HG02642 (cell line): ENCODE results near the gene RUSC2.
"Not testable (repeated sequence)": the region's sequence is repeated elsewhere in the genome, so short reads cannot be mapped to it uniquely, and the experiment has no call there.

Experiments
- ATAC-seq: cut with Tn5 transposase; IDR thresholded peaks from one replicate; pipeline ENCODE4 v1.9.1; 2021; ENCODE audit warnings: mild to moderate bottlenecking; ENCODE audit not compliant: unreplicated experiment, poor library complexity

RUSC2 gene

DNA sequence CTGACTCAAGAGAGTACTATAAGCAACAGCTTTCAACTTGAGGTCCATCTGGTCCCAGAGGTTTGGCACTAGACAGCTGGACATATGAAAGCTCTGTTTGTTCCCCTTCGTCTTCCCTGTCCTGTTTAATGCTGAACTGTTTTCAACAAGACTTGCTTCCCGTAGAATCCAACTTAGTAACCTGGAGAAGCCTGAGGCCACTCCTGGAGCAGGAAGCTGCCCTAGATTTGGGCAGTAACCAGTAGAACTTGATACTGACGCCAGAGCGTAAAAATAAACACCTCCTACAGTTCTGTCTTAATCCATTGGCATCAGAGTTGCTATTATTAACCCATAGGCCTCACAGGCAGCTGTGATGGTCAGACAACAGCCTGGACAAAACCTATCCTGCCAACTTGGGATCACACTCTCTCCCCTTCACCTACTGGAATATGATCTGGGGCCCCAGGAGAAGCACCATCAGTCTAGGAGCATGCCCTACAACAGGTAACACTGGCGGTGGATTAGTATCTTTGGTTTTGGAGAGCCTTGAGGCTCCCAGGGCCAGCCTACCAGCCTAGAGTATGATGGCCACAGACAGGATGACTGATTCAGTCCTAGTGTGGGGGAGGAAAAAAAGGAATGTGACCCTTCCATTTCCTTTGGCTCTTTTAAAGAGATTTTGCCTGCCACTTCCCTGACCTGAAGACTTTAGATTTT is 29.2 kb downstream of the RUSC2 start:
- no peak for ATAC-seq

DNA sequence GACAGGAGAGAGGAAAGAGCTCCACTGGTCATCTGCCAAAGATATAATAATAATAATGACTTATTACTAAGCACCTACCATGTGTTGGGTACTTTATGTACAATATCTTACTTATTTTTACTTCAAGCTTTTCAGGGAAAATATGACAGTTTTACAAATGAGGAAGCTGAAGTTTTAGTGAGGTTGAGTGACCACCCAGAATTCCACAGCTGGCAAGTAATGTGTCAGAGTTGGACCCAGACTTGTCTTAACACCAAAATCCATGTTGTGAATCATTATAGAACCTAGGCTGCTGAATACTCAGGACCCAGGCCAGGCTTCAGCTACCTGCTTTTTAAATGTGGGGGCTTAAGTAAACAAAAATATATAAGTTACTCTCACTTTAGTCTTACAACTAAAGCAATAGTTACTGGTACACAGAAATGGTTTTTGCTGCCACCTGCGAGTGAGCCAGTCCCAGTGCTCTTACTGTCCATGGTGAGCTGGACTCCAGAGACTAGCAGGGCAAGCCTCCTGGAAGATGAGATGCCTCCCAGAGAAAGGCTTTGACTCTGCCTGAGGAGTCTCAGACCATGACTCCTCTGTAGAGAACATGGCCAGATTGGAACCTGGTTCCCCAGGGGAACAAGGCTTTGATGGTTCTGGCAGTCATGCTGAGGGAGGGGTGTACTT is 29.9 kb downstream of the RUSC2 start:
- ATAC-seq = no peak

DNA sequence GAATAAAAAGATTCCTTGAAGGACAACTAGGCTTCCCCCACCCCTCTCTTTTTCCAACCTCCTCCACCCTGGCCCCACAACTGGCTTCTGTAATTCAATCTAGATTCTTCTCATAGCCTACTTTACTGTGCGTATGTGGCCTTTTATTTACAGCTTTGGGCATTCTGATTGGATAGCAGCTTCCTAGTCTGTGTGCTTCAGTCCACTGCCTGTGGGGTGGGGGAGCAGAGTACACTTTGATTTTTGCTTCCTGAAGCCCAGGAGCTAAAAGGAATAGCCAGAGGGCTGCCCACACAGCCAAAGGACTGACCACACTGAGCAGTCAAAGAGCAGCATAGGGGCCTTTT is 30.4 kb downstream of the RUSC2 start:
- ATAC-seq = no peak

DNA sequence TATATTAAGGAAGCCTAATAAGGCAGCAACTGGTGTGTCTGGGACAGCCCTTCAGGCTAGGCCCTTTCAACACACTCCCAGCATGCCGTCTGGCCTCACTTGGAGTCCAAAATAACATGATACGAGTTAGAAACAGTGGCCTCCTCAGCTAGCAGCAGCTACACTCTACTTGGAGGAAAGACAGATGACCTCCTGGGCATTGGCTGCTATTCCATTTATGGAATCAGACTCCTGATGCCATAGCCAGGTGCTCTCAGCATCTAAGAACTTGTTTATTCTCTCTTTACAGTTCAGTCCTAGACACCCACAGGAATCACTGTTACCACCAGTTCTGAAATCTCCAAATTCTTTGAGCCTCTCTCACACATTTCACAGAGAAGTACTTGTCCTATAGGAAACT is 31.8 kb downstream of the RUSC2 start:
- ATAC-seq = no peak

DNA sequence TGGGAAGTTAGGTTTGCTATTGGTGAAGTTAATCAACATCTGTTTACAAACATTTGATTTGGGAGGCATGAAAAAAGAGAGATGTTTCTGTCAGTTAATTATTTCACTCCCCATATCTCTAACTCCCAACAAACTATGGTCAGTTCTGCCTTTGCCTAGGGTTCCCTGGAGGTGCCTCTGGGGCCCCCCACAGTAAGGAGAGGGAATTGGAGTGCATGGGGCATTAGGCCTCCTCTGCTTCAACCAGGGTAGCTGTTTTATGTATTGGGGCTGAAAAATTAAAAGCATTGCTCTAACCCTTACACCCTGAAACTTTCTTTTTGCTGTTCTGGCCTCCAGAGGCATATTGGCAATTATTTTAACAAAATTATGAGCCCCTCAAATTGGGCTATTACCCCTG is 32.3 kb downstream of the RUSC2 start:
- ATAC-seq = no peak

DNA sequence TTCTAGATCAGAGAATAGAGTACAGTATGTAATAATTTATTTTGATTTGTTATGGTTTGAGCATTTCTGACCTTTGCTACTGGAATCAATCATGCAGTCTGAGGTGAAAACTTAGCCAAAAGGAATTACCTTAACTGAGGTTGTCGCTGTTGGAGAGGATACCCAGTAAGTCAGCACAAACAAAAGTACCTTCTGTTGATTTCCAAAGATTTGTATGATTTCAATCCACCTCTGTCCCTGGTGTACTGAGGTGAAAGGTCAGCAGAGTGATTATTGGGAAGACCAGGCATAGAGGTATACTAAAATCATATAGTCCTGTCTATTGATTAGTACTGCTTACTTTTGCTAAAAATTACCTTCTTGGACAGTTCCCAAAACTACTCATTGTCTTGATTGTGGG is 32.8 kb downstream of the RUSC2 start:
- no peak for ATAC-seq

DNA sequence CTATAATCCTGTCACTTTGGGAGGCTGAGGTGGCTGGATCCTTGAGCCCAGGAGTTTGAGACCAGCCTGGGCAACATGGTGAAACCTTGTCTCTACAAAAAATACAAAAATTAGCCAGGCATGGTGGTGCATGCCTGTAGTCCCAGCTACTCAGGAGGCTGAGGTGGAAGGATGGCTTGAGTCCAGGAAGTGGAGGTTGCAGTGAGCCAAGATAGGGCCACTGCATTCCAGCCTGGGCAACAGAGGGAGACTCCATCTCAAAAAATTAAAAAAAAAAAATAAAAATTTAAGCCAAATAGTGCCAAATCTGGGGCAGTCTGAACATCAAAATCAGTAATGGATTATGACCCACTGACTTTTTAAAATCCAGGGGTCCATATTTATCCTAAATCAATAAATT is 33.6 kb downstream of the RUSC2 start:
- ATAC-seq = not testable (repeated sequence)

DNA sequence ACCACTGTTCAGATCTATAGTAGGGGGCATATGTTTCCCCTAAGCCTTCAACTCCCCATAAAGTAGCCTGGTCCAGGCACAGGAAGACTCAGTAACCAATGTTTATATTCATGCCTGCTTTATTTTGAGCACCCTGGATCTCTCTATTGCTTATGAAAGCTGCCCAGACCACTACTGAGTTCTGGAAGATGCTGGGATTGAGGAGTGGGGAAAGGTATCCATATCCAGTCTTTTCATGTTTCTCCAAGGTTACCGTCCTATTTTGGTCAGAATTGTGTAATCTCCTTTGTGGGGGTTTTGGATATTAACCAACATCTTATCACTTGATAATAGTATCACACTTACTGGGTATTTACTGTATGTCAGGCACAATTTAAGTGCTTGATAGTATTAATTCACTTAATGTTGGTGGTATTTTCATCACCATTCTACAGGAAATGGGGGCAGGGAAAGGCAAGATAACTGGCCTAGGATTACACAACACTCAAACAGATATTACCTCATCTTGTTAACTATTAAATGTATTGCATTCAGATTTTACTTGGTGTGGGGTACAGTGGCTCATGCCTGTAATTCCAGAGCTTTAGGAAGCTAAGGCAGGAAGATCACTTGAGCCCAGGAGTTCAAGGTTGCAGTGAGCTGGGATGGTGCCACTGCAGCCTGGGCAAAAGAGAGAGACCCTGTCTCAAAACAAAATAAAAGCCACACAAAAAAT is 36.3 kb downstream of the RUSC2 start:
- no peak for ATAC-seq

DNA sequence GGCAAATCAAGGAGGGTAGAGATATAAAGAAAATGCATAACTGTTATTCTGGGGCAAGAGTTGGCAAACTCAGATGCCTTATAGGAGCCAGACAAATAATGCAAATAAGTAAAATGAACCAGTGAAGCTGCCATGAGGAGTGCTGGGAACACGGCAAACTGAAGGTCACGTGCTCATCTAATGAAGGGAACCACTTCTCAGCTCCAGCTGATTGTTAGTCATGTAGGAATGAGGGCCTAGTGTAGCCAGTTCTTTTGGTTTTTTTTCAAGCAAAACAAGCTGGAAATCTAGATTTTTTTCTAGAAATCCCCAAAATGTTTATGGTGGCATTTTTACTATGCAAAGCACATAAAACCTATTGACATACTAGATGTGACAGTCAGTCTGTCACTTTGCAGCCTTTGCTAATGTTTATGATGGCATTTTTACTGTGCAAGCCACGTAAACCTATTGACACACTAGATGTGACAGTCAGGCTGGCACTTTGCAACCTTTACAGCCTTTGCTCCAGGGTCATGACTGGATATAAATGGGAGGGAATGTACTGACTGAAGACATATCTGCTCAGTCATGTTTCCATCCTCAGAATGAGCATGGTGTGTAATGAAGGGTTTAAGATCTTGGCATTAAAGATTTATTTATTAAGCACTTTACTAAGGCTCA is 39.4 kb downstream of the RUSC2 start:
- no peak for ATAC-seq

DNA sequence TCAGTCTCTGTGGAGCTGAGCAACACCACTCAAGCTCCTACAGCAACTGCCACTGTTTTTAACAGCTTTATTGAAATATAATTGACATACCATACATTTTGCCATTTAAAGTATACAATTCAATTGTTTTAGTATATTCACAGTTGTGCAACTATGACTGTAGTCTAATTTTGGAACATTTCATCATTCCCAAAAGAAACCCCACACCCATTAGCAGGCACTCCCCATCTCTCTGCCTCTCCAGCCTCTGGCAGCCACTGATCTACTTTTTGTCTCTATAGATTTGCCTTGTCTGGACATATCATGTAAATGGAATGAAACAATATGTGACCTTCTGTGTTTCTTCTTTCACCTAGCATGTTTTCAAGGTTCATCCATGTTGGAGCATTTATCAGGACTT is 43.5 kb downstream of the RUSC2 start:
- ATAC-seq = no peak

DNA sequence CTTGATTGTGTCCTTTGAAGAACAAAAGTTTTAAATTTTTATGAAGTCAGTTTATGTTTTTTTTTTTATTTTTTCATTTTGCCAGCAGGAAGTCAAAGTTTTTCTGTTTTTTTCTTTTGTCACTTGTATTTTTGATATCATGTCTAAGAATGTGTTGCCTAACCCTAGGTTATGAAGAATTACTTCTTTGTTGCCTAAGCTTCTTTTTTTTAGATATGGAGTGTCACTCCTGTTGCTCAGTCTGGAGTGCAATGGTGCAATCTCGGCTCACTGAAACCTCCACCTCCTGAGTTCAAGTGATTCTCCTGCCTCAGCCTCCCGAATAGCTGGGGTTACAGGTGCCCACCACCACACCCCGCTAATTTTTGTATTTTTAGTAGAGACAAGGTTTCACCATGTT is 45.0 kb downstream of the RUSC2 start:
- not testable (repeated sequence) for ATAC-seq

DNA sequence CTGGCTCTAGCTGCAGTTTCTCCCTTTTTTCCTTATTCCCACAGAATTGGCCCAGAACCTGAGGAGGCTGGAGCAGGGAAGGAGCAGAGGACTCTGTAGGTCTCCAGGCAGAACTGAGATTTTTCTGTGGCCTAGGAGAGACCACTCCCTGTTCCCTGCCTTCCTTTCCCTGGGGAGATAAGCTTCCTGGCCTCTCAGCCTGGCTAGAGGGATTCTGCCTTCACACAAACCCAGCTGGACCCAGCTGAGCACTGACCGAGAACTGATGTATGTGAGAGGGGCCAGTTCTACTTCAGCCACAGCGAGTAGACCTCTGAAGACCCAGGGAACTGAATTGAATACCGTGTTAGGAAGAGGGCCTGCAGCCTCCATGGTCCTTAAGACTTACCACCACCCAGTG is 48.0 kb downstream of the RUSC2 start:
- no peak for ATAC-seq

DNA sequence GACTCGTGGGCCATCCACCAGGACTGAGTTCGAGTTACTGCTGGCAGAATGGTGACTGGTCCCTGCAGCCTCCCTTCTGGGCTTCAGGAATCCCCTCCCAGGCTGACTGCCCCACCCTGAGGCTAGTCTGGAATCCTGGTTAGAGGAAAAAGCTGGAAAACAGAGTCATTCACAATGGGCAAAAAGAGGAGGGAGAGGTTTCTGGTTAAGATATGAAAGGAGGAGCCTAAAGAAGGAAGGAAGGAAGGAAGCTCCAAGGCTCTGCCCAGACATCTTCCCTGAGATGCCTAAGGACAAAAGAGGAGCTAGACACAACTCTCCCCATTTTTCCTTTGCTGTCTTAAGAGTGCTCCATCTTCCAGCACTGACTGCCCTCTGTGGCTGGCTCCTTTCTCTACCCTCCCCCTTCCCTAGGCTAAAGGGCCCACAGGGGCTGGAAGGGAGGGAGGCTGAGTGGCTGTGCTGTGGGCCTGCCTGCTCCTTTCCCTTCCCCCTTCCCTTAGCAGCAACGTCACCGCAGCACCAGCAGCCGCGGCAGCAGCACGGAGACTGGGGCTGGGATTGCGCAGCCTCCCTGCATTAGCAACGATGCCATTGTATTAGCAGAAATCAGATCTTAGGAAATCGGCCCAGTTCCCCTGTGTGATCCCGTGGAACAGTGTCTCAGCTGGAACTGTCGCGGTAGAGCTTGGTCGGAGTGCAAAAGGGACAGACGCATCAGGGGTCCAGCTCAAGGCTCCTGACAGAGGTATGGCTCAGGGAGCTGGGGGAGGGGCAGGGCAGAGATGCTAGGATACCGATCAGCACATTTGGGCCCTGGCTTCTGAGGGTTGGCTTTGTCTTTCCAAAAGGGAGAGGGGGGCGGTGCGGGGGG is 48.7 kb downstream of the RUSC2 start:
- ATAC-seq = no peak
